CD4-positive, alpha-beta T cell treated with Interleukin-4 for 1 hour (primary cell): ENCODE data around the gene RAP2B.
A peak's percentile ranks its signal among the peaks of the same experiment; 100 is the strongest.

Experiments used
- DNase-seq, 2 donors: peaks; one replicate each; pipeline ENCODE4 v3.0.0-alpha.2; 2020 to 2022

RAP2B gene

DNA sequence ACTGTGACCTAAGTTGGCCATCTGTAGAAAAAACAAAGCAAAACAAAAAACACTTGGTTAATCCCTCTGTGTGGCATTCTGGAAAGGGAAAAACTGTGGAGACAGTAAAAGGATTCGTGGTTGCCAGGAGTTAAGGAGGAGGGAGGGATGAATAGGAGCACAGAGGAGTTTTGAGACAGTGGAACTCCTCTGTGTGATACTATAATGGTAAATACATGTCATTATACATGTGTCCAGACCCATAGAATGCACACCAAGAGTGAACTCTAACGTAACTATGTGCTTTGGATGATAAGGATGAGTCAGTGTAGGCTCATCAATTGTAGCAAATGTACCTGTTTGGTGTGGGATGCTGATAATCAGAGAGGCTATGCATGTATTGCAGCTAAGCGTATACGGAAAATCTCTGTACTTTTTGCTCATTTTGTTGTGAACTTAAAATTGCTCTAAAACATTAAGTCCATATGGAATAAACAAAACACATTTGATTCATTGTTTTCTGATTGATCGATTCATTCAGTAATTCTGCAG lies 33.4 kb downstream of the RAP2B start:
- no peak for DNase-seq

DNA sequence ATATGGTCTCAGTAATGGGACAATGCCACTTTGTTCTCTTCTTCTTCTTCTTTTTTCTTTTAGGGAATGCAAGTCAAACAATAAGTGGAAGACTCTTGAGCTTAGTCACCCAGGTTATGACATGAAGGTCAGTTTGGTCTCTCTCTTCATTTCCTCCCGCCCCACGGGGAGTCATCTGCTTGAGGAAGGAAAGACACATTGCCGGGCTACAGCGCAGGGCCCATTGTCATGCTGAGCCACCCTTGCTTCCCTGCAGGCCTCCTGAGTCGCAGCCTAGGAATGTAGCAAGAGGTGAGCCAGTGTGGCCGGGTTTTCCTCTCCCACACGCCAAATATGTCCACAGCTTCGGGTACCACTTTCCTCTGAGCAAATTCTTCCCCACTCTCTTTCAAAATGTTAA lies 47.6 kb downstream of the RAP2B start:
- DNase-seq = peak in 1 of 2 donors; percentile 57

DNA sequence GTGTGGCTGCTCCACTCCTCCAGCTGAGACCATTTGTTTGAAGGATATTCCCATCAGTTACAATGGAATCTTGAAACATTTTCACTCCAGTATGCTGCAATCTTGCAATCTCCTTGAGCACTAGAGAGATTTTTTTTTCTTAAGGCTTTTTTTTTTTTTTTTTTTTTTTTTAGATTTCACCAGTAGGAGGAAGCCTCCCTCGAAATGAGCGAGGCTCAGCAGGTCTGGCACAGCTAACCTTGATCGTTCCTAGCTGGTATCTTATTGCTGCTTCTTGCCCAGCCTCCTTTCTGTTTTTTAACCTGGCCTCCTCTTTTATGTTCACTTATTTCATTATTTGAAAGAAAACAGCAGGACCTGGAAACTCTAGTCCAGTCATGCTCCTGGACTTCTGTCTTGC lies 48.1 kb downstream of the RAP2B start:
- peak; percentile 28 to 33 for DNase-seq

DNA sequence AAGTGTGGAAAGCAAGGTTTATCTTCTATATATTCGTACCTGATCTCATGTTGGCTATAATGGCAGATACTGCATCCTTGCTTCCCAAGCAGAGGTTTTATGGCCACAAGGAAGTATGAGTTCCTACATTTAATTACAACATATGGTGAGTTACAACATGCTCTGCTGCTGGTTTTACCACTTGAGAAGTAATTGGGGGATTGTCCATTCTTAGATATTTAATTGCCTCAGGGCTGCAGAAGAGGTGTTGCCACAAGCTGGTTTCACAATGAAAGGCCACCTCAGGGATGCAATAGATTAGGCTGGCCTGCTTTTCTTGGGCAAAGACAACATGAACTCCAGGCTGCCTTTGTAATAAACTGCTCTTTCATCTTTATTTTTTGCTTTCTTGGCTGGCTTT lies 48.6 kb downstream of the RAP2B start:
- no peak for DNase-seq

DNA sequence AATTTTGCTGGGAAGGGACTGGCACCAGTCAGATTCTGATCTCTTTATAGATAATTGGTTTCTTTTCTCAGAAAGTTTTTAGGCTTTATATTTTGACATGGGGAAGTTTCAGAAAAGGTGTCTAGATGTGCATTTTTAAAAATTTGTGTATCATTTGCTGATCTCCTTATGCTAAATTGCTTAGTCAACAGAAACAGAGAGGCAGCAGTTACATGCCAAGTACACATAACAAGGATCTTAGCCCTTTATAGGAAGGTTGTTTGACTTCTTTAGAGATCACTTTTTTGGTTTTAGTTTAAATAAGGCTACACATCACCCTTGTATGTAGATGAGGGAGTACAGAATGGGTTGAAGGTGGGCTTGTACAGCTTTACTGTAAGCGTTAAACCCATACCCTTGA lies 53.5 kb downstream of the RAP2B start:
- no peak for DNase-seq

DNA sequence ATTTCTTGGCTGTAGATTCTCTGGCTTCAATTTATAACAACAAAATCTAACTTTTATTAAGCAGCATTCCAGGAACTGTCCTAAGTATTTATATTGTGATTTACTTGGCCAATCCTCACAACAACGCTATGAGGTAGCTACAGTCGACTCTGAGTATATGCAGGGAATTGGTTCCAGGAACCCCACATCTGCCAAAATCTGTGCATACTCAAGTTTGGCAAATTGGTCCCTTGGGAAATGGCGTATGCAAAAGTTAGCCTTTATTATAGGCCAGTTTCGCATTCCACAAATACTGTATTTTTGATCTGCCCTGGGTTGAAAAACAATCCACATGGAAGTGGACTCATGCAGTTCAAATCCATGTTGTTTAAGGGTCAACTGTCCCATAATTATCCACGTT lies 53.9 kb downstream of the RAP2B start:
- no peak for DNase-seq

DNA sequence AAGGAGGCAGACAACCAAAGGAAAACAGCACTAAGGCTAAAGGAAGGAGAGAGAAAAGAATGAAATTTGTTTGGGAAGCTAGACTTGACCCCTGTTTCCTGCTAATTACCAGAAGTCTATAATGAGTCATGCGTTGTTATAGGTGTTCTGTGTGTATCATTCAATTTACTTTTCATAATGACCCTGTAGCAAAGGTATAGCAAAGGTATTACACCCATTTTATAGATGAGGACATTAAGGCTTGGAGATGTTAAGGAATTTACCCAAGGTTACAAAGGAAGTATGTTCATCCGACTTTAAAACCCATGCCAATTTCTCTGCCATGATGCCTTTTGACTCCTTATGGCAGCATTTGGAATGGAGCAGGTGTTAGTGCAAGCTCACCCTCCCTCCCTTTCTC lies 54.9 kb downstream of the RAP2B start:
- DNase-seq = no peak

DNA sequence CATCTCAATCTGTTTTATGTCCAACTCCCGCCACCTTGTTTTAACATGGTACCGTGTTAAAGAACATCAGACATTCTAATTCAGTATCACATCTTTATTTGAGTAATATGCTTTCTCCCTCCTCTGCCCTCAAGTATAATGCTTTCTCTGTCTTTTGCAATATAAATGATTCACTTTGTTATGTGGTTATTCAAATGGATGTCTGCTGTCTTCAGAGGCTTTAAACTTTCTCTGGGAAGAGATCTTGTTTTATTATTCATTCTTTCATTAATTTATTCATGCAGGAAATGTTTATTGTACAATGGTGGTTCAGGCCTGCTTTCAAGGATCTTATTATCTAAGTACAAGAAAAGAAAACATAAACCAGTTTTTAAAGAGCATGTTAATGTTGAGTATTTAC lies 57.1 kb downstream of the RAP2B start:
- DNase-seq = no peak
